Pancreas (tissue), 10 donors: ENCODE measurements around the gene BOK. TPM values are rescaled to one million over a fixed set of nuclear protein-coding genes. Genes with fewer than 3 reads are reported as not detected.
A peak's percentile ranks its signal among the peaks of the same experiment; 100 is the strongest.

Experiments used
- ATAC-seq, 4 donors: fragments of 200-7000 bp; cut with Tn5 transposase; one replicate each; pipeline versions ENCODE4 v1.8.0 to v1.9.1; 2020; ENCODE audit warnings: mild to moderate bottlenecking in 4 of 4, moderate library complexity in 4 of 4
- DNase-seq, 6 donors: peaks; one replicate each; pipeline ENCODE4 v3.0.0-alpha.2; 2020
- FAIRE-seq: peaks from 2 replicates; lab custom pipeline; 2012; peaks lifted over from hg19 to GRCh38; lab: Jason Lieb, UNC
- H3K27ac ChIP-seq, 4 donors: fragments of 200-600 bp; sonication (generic); 1 replicate in 3 of 4; 2 replicates in 1 of 4; pipeline versions ENCODE4 v1.5.0 to v1.8.0; 2020
- H3K27me3 ChIP-seq, 4 donors: fragments of 200-600 bp; one replicate each; pipeline ENCODE4 v1.8.0; 2021
- H3K36me3 ChIP-seq, 3 donors: fragments of 200-600 bp; sonication (generic) in 1 of 3; one replicate each; pipeline versions ENCODE4 v1.5.0 to v1.8.0; 2020 to 2021
- H3K4me1 ChIP-seq, 3 donors: fragments of 200-600 bp; one replicate each; pipeline ENCODE4 v1.8.0; 2021
- H3K4me3 ChIP-seq, 4 donors: fragments of 200-600 bp; sonication (generic) in 2 of 4; one replicate each; pipeline versions ENCODE4 v1.5.0 to v1.8.0; 2020 to 2021
- H3K9me3 ChIP-seq, 4 donors: fragments of 200-600 bp; one replicate each; pipeline ENCODE4 v1.8.0; 2021
- WGBS, 2 donors: extraction: QIAGEN DNeasy Blood & Tissue Kit; methylation state at CpG; one replicate each; pipeline ENCODE4 v1.1.7; 2013; 5-methylcytosine and 5-hydroxymethylcytosine counted together
- intact Hi-C, 3 donors: fragments of 100-400 bp; cut with DNase I; formaldehyde crosslinking; loops; one replicate each; pipeline versions ENCODE4 v1.11.1 to v1.14.2; 2022
- polyA plus RNA-seq, 2 donors: library from polyadenylated mRNA; stranded (reverse); fragments of 200-250 nt; gene quantifications; one replicate each; pipeline ENCODE4 v1.2.3, GENCODE V29; 2013
- total RNA-seq, 6 donors: library from RNA; stranded (reverse); fragmentation: NEBNext Ultra II Directional in 4 of 6; extraction: Animal tissue kit (Norgen Biotek cat#: 25700) in 4 of 6; gene quantifications; one replicate each; pipeline versions ENCODE4 v1.2.1 to v1.2.4, GENCODE V29; 2021 to 2023
- TF ChIP-seq, protein P1 (sequence below), 4 donors: fragments of 200-600 bp; sonication (generic) in 3 of 4; IDR thresholded peaks; one replicate each; pipeline versions ENCODE4 v1.5.0 to v1.8.0; 2021; ENCODE audit warnings: antibody characterized with exemption in 4 of 4
- donor health status: healthy with polysubstance abuse.
- donor health status: DM: no; HTN: no; CAD: no; lungs with moderate emphysema.
- donor health status: DM: no; HTN: no; CAD: no.
- donor health status: control.
- donor health status: control.
- donor health status: Bipolar disorder and iron deficiency.
- donor health status: DM: yes; HTN: yes; CAD: no.
- donor health status: DM: no; HTN: no; CAD: no.
- donor health status: DM: no; HTN: no; CAD: no.
- donor health status: DM: yes; HTN: yes; CAD: no.

The BOK gene
- total and polyA plus RNA-seq, 8 donors: 10.0 to 24.8 (median 11.6) TPM

DNA sequence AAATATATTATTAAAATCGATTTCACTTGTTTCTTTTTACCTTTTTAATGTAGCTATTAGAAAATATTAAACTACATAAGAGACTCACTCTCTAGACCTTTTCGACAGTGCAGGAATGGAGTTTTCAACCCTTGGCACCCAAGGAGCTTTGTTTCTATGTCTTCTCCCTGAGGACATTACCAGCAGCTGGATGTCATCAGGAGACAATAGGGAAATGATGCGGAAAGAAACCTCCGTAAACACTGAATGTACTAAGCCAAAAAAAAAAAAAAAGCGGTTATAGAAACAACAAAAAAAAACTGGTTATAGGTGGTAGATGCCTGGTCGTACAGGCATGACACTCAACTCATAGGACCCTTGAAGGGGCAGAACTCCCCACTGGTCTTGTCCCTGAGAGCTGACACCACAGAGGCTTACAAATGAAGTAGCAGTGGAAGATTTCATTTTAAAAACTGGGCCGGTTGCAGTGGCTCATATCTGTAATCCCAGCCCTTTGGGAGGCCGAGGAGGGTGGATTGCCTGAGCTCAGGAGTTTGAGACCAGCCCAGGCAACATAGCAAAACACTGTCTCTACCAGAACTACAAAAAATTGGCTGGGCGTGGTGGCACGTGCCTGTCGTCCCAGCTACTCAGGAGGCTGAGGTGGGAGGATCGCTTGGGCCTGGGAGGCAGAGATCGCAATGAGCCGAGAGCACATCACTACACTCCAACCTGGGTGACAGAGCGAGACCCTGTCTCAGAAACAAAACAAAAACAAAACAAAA lies 54.7 kb downstream of the BOK start:
- intact Hi-C loops: no loop called here
- H3K27me3 ChIP-seq: no peaks in the 10 kb centered on the region
- TF ChIP-seq, protein P1, sequence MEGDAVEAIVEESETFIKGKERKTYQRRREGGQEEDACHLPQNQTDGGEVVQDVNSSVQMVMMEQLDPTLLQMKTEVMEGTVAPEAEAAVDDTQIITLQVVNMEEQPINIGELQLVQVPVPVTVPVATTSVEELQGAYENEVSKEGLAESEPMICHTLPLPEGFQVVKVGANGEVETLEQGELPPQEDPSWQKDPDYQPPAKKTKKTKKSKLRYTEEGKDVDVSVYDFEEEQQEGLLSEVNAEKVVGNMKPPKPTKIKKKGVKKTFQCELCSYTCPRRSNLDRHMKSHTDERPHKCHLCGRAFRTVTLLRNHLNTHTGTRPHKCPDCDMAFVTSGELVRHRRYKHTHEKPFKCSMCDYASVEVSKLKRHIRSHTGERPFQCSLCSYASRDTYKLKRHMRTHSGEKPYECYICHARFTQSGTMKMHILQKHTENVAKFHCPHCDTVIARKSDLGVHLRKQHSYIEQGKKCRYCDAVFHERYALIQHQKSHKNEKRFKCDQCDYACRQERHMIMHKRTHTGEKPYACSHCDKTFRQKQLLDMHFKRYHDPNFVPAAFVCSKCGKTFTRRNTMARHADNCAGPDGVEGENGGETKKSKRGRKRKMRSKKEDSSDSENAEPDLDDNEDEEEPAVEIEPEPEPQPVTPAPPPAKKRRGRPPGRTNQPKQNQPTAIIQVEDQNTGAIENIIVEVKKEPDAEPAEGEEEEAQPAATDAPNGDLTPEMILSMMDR (IDR thresholded peaks at IDR 0.05): no peak
- no peak for DNase-seq
- 81 to 83% methylated on average over 15 of the region's 15 CpGs for WGBS, 2 donors
- H3K9me3 ChIP-seq: no peaks in the 10 kb centered on the region
- no peak overlapping the region for H3K27ac ChIP-seq
- no peaks in the 10 kb centered on the region for H3K4me1 ChIP-seq
- no peaks in the 10 kb centered on the region for H3K36me3 ChIP-seq
- FAIRE-seq: no peak
- no peak overlapping the region for H3K4me3 ChIP-seq
- ATAC-seq: no peak

DNA sequence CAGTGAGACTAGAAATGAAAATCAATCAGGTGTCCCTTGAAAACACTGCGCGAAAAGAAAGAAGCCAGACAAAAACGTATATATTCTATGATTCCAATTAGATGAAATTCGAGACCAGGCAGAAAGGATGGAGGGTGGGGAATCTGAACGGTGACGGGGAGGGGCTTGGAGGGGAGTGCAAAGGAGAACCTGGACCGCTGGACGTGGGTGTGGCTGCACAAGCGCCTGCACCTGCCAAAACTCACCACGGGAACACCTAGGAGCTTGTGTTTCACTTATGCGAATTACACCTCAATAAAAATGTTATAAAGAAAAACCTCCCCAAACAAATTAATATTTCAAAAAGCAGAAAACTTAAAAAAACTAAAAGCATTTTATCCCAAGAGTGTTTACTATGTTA lies 56.5 kb downstream of the BOK start:
- TF ChIP-seq, protein P1 (IDR thresholded peaks at IDR 0.05): no peak
- Histone ChIP-seq H3K27me3 (no peaks in the 10 kb centered on the region), H3K27ac (no peak overlapping the region), H3K9me3 (no peaks in the 10 kb centered on the region), H3K4me3 (no peak overlapping the region), H3K4me1 (no peaks in the 10 kb centered on the region), H3K36me3 (no peaks in the 10 kb centered on the region)
- FAIRE-seq (no peak), ATAC-seq (no peak), DNase-seq (no peak)
- intact Hi-C loops: no loop called here
- WGBS, 2 donors: 77% methylated on average over 11 of the region's 11 CpGs

GRCh38 chr2:241615522-241616052 lies 57.0 kb downstream of the BOK start:
- DNase-seq (peak in 1 of 6 donors; percentile 68), FAIRE-seq (no peak), ATAC-seq (no peak)
- H3K36me3 ChIP-seq: no peaks in the 10 kb centered on the region
- 92 to 94% methylated on average over 16 of the region's 16 CpGs for WGBS, 2 donors
- TF ChIP-seq, protein P1 (IDR thresholded peaks at IDR 0.05): no peak
- intact Hi-C loops: no loop called here
- no peak overlapping the region for H3K27ac ChIP-seq
- H3K27me3 ChIP-seq: no peaks in the 10 kb centered on the region
- no peaks in the 10 kb centered on the region for H3K9me3 ChIP-seq
- no peak overlapping the region for H3K4me3 ChIP-seq
- no peaks in the 10 kb centered on the region for H3K4me1 ChIP-seq

DNA sequence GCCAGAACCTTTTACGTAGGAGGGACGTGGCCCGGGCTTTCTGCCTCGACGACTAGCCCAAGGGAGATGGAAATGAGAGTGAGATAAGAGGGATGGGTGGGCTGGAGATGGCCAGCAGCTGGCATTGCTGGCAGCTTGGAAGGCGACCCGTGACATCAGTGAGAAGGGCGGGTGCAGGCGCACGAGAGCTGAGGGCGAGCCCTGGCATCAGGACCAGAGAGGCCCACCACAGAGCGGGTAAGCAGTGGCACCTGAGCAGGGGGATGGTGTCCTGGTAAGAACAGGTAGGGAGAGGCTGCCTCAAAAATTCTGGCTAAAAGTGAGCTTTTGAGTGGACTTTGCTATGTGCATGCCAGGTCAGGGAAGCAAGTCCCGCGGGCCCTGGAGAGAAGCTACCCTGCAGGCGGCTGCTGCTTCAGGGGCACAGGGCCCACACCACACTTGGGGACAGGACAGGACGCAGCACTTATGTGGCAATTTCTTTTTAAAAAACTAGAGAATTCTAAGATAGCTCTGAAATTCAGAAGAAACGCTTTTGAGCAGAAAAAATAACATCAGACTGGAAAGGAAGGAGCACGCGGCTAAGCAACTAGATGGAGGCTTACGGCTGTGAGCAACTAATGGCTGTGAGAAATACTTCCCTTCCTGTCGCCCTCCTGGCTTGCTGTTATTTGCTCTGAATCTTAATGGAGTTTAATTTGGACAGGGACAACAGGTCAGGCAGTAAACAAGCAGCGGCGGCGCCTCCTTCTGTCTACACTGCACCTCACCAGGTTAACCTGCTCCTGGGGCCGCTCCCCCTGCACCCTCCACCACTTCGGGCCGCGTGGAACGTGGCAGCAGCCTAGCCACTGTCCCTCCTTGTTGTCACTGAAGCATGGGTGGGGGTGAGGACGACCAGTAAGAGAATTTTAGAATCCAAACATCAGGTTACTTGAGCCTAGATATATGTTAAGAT lies 57.9 kb downstream of the BOK start:
- WGBS, 2 donors: 81 to 85% methylated on average over 30 of the region's 30 CpGs
- Histone ChIP-seq H3K36me3 (no peaks in the 10 kb centered on the region), H3K27ac (peak overlapping the region in 2 of 4 donors; percentile 15 to 40), H3K4me1 (no peaks in the 10 kb centered on the region), H3K27me3 (no peaks in the 10 kb centered on the region), H3K4me3 (peak overlapping the region in 2 of 4 donors; percentile 17 to 26), H3K9me3 (no peaks in the 10 kb centered on the region)
- DNase-seq: no peak
- peak in 3 of 4 donors; percentile 41 to 65 (median 63) for ATAC-seq
- TF ChIP-seq, protein P1 (IDR thresholded peaks at IDR 0.05): no peak
- intact Hi-C loops: no loop called here
- no peak for FAIRE-seq
